Karpas-422 (cell line): ENCODE results near the gene HOXD8. TPM values are rescaled to one million over a fixed set of nuclear protein-coding genes. Genes with fewer than 3 reads are reported as not detected.

ENCODE experiments used
- DNase-seq: peaks from one replicate; pipeline ENCODE4 v3.0.0-alpha.2; 2015
- H2AFZ ChIP-seq: fragments of 200-600 bp; sonication (generic); 2 replicates; pipeline ENCODE4 v1.6.1; 2014; ENCODE audit warnings: antibody characterized with exemption, low read length, mixed read lengths
- H3K27ac ChIP-seq: fragments of 200-600 bp; sonication (generic); 2 replicates; pipeline ENCODE4 v1.5.1; 2014; ENCODE audit warnings: mild to moderate bottlenecking, low read length, moderate library complexity
- H3K27me3 ChIP-seq: fragments of 200-600 bp; sonication (generic); 2 replicates; pipeline ENCODE4 v1.6.1; 2014; ENCODE audit warnings: low read length, mixed read lengths
- H3K36me3 ChIP-seq: fragments of 200-600 bp; sonication (generic); 2 replicates; pipeline ENCODE4 v1.6.1; 2014; ENCODE audit warnings: low read length, mixed read lengths; ENCODE audit not compliant: insufficient read depth
- H3K4me1 ChIP-seq: fragments of 200-600 bp; sonication (generic); 2 replicates; pipeline ENCODE4 v1.6.1; 2014; ENCODE audit warnings: mild to moderate bottlenecking, low read length, mixed read lengths
- H3K4me2 ChIP-seq: fragments of 200-600 bp; sonication (generic); 2 replicates; pipeline ENCODE4 v1.6.1; 2014; ENCODE audit warnings: low read length, low read depth, mild to moderate bottlenecking; ENCODE audit not compliant: poor library complexity, severe bottlenecking
- H3K4me3 ChIP-seq: fragments of 200-600 bp; sonication (generic); 2 replicates; pipeline ENCODE4 v1.5.1; 2014; ENCODE audit warnings: mild to moderate bottlenecking, antibody characterized with exemption, low read length, mixed read lengths
- H3K79me2 ChIP-seq: fragments of 200-600 bp; sonication (generic); 2 replicates; pipeline ENCODE4 v1.6.1; 2014; ENCODE audit warnings: mild to moderate bottlenecking, low read length, mixed read lengths
- H3K9ac ChIP-seq: fragments of 200-600 bp; sonication (generic); 2 replicates; pipeline ENCODE4 v1.6.0; 2014; ENCODE audit warnings: low read length
- H3K9me2 ChIP-seq: fragments of 200-600 bp; sonication (generic), shearing (Covaris generic); replicated peaks from 2 replicates; pipeline ENCODE4 v1.6.0; 2014; ENCODE audit warnings: mild to moderate bottlenecking, low read length, moderate library complexity; ENCODE audit not compliant: insufficient read depth
- H3K9me3 ChIP-seq: fragments of 300-700, 200-600 bp; sonication (generic); 2 replicates; pipeline ENCODE4 v1.6.1; 2014; ENCODE audit warnings: low read length, mixed read lengths
- H4K20me1 ChIP-seq: fragments of 200-600 bp; sonication (generic); 2 replicates; pipeline ENCODE4 v1.6.1; 2014; ENCODE audit warnings: mild to moderate bottlenecking, antibody characterized with exemption, low read length, low read depth; ENCODE audit not compliant: insufficient read depth
- total RNA-seq: library from RNA; depleted of rRNA; stranded (reverse); fragments of >200 nt; shearing (Covaris generic); gene quantifications from 2 replicates; pipeline ENCODE4 v1.2.3, GENCODE V29; 2014; ENCODE audit warnings: low replicate concordance; rRNA removed

Gene HOXD8
- not detected in 2 replicates for total RNA-seq

DNA sequence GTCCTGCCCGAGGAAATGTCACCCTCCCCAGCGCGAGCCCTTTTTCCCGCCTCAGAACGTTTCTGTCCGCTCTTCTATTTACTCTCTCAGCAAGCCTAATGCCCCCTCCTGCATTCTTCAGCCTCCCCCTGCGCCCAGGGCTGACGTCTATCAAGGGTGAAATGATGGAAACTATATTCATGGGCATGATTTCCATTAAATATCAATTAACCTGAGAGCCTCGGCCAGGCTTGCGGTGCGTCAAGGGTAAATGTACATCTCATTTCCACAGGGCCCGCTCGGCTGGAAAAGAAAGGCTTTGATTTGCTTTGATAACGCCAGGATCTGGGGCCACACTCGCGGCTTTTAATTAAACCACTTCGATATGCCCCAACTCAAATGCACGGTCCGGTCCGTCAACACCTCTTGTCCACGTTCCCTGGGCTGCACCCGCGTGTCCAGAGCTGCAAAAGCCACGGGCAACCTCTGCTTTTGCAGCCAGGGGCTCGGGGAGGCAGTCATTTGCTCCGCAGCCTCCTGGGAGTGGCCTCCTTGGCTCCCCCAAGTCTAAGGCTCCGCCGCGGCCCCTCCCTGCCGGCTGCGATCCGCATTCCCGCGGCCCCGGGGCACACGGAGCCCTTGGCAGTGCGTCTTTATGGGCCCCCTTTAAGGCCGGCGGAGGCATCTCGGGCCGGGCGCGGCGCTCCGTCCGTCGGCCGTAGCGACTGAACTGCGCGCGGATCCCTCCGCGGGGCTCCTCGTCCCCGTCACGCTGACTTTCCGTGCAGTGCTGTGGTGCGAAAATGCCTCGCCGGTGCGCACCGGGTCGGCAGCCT is at the start of gene HOXD8:
HOXD8 (plus strand) TSS at position 724 of the 815 bp plus-strand sequence. CDS start 662 bp downstream, outside the sequence.
- Histone ChIP-seq H3K36me3 (no peaks in the 10 kb centered on the region), H4K20me1 (no peaks in the 10 kb centered on the region), H2AFZ (no peak within 1 kb of the TSS), H3K4me3 (no peak within 1 kb of the TSS), H3K9me3 (no peaks in the 10 kb centered on the region), H3K27ac (no peak within 1 kb of the TSS), H3K27me3 (no peaks in the 10 kb centered on the region), H3K4me1 (peaks cover 10% of the 10 kb centered on the region), H3K79me2 (no peaks in the 10 kb centered on the region), H3K4me2 (no peak within 1 kb of the TSS), H3K9ac (no peak within 1 kb of the TSS), H3K9me2 (no peaks in the 10 kb centered on the region)
- DNase-seq = no peak

DNA sequence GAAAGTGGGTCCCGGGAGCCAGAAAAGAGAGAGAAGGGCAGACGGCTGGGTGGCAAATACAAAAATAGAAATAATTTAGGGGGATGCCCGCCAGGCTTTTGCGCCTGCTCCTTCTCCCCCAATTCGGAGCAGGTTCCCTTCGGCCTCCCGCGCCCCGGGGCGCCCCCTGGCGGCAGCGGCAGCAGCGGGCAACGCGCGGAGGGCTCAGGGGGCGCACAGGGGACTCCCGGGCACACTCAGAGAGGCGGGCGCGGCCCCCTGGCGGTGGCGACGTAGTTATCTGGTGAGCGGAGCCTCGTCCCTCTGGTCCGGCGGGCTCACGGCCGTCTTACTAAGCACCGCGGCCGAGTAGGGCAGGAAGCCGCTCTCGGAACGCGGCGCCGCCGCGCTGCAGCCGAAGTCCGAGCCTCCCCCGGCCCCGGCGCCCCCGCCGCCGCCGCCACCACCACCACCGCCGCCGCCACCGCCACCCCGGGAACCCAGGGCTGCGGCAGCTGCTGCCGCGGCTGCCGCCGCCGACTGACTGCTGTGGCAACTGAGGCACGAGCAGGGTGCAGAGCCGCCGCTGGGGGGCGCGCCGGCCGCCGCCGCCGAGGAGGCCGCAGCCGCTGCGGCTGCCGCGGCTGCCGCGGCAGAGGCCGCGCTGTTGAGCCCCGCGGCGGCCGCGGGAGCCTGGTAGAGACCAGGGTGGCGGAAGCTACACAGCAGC is 49.5 kb upstream of the HOXD8 start:
- Histone ChIP-seq H3K27ac (no peak overlapping the region), H3K27me3 (no peaks in the 10 kb centered on the region), H3K9ac (no peak overlapping the region), H3K9me3 (no peaks in the 10 kb centered on the region), H3K4me2 (no peak overlapping the region), H3K9me2 (no peaks in the 10 kb centered on the region), H3K4me1 (no peaks in the 10 kb centered on the region), H3K4me3 (no peak overlapping the region), H3K79me2 (no peaks in the 10 kb centered on the region), H3K36me3 (no peaks in the 10 kb centered on the region), H2AFZ (no peak overlapping the region), H4K20me1 (no peaks in the 10 kb centered on the region)
- no peak for DNase-seq

DNA sequence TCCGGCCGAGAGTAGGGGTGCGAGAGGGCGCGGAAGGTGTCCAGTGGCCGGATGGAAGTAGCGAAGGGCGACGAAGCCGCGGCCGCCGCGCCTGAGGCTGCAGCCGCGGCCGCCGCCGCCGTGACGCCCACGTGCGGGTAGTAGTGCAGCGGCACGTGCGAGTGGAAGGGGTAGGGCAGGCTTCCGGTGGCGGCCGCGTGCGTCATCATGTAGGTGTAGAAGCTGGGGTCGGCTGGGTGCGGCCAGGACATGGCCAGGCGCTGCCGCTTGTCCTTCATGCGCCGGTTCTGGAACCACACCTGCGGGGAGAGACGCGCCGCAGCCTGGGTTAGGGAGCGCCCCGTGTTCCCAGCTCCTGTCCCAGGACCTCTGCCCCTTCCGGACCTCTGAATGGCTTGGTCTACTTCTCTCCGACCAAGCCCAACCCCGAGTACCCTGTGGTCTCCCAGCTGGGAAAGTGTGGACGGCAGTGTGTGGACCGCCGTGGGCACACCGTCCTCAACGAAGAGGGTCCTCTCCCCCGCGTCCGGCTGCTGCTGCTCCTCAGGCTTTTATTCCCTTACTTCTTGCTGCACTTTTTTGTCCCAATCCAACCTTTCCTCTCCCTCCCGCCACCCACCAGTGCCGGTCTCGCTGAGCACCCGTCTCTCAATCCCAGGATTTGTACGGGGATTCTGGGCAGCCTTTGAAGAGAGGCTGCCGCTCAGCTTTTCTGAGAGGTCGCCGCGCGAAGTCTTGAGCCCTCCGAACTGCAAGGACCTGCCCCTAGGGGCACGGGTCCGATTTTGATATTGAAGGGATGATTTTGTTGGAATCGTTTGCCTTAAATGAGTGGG is 48.7 kb upstream of the HOXD8 start:
- Histone ChIP-seq H3K9me2 (no peaks in the 10 kb centered on the region), H3K4me2 (no peak overlapping the region), H3K27ac (no peak overlapping the region), H3K4me1 (no peaks in the 10 kb centered on the region), H2AFZ (no peak overlapping the region), H3K9ac (no peak overlapping the region), H3K9me3 (no peaks in the 10 kb centered on the region), H3K36me3 (no peaks in the 10 kb centered on the region), H3K79me2 (no peaks in the 10 kb centered on the region), H3K4me3 (no peak overlapping the region), H4K20me1 (no peaks in the 10 kb centered on the region), H3K27me3 (no peaks in the 10 kb centered on the region)
- DNase-seq = no peak

DNA sequence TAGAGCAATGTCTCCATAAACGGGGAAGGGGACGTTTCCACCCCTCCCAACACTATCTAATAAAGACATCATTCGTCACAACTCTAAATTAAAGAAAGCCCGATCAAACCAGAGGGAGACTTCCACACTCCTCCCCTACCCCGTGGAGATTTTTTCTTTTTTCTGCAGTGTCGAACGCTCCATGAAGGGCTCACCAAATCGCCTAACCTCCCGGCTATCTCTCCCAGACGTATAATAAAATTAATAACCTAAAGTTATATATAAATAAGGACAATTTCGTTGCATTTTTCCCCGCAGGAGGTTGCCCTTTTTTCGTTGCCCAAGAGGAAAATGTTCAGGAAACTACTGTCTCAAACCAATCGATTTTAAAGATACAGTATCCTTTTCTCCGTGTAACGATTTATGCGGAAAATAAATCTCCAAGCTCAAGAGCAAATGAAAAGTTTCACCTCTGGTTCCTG is 48.1 kb upstream of the HOXD8 start:
- Histone ChIP-seq H2AFZ (no peak overlapping the region), H3K9ac (no peak overlapping the region), H3K4me1 (no peaks in the 10 kb centered on the region), H3K36me3 (no peaks in the 10 kb centered on the region), H3K9me2 (no peaks in the 10 kb centered on the region), H3K27ac (no peak overlapping the region), H3K4me3 (no peak overlapping the region), H4K20me1 (no peaks in the 10 kb centered on the region), H3K27me3 (no peaks in the 10 kb centered on the region), H3K4me2 (no peak overlapping the region), H3K79me2 (no peaks in the 10 kb centered on the region), H3K9me3 (no peaks in the 10 kb centered on the region)
- DNase-seq = no peak

DNA sequence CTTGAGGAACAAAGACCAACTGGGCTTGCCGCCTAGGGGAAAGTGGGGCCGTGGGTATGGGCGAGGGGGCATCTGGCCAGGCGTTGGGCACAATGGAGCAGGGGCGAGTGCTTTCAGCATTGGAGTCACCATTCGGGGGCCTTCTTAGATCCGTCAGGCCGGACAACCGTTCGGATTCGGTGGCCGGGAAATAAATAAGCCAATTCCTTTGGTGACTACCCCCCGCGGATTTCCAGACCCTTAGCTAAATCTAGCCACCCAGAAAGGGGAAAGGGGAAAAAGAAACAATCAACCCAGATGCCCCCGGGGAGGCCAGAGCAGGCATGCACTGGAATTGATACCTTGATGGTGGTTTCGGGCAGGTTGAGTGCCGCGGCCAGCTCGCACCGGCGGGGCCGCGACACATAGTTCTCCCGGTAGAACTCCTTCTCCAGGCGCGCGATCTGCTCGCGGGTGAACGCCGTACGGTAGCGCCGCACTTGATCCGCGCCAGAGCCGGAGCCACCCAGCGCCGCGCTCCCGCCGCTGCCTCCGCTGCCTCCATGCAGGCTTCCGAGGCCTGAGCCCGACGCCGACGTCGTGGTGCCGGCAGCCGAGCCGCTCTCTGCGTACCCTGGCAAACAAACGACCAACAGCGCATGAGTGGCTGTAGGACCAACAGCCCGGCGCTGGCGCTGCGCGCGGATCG is 47.5 kb upstream of the HOXD8 start:
- no peaks in the 10 kb centered on the region for H3K9me3 ChIP-seq
- no peaks in the 10 kb centered on the region for H3K9me2 ChIP-seq
- H4K20me1 ChIP-seq = no peaks in the 10 kb centered on the region
- H3K27ac ChIP-seq = no peak overlapping the region
- H3K4me2 ChIP-seq = no peak overlapping the region
- H3K36me3 ChIP-seq = no peaks in the 10 kb centered on the region
- H2AFZ ChIP-seq = no peak overlapping the region
- H3K4me1 ChIP-seq = no peaks in the 10 kb centered on the region
- no peak overlapping the region for H3K4me3 ChIP-seq
- H3K9ac ChIP-seq = no peak overlapping the region
- DNase-seq = no peak
- no peaks in the 10 kb centered on the region for H3K27me3 ChIP-seq
- no peaks in the 10 kb centered on the region for H3K79me2 ChIP-seq

DNA sequence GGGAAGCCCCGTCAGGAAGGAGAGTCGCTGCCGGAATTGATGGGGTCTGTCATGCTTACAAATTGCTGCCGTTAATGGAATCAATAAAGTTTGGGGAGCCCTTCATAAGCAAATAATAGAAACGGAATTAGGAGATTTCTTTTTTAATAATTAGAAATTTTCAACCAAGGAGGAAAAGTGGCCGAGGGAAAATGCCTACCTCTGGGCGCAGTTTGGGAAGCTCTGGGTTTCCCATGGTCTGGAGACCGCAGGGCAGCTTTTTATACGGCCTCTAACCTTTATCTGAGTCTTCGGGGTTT is 47.0 kb upstream of the HOXD8 start:
- H3K27me3 ChIP-seq = no peaks in the 10 kb centered on the region

DNA sequence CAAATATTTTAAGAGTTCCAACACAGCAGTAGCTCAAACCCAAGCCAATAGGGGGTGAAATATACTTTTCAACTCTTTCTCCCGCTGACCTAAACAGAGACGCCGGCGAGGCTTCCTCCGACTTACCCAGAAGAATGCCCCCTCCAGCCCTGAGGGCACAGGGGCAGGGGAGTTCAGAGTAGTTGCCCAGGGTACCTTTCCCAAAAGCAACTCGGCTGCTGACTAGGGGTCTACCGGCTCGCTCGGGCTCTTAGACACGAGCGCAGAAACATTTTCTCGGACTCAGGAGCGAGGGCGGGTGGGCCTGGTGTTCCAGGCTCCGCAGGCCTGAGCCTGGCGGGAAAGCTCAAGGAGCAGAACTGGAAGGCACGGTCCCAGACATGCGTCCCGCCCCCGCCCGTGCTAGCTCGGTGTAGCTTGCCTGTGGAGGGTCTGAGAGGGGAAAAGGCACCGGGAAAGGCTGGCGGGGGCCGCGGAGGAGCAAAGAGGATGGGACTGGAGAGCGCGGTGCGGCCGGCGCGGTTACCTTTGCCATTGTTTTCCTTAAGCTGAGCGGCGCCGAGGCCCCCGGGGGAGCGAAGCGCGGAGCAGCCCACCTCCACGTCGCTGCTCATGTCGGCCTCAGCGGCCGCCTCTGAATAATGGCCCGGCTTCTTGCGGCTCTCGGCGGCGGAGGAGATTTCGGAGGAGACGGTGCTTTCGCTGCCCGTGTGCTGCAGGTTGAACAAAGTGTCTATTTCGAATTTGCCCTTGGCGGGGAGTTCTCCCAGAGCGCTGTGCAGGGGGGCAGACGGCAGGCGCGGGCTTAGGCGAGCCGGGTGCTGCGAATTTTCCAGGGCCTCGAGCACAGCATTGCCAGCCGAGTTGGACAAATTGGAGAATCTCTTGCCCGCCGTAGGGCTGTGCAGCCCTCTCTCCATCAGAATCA is 46.4 kb upstream of the HOXD8 start:
- H2AFZ ChIP-seq = no peak overlapping the region
- no peaks in the 10 kb centered on the region for H3K27me3 ChIP-seq
- no peaks in the 10 kb centered on the region for H4K20me1 ChIP-seq
- no peak overlapping the region for H3K27ac ChIP-seq
- no peak overlapping the region for H3K9ac ChIP-seq
- H3K9me2 ChIP-seq = no peaks in the 10 kb centered on the region
- H3K9me3 ChIP-seq = no peaks in the 10 kb centered on the region
- DNase-seq = no peak
- no peak overlapping the region for H3K4me3 ChIP-seq
- no peaks in the 10 kb centered on the region for H3K79me2 ChIP-seq
- no peak overlapping the region for H3K4me2 ChIP-seq
- H3K4me1 ChIP-seq = no peaks in the 10 kb centered on the region
- H3K36me3 ChIP-seq = no peaks in the 10 kb centered on the region

More for the DNA sequence above, 47.0 kb upstream of the HOXD8 start:
- Histone ChIP-seq H3K4me1 (no peaks in the 10 kb centered on the region), H2AFZ (no peak overlapping the region), H3K36me3 (no peaks in the 10 kb centered on the region), H3K27ac (no peak overlapping the region), H3K4me3 (no peak overlapping the region), H3K4me2 (no peak overlapping the region), H3K9ac (no peak overlapping the region), H4K20me1 (no peaks in the 10 kb centered on the region), H3K9me3 (no peaks in the 10 kb centered on the region), H3K9me2 (no peaks in the 10 kb centered on the region), H3K79me2 (no peaks in the 10 kb centered on the region)
- DNase-seq = no peak
